Measurements from ENCODE around the gene GTF2B.
"Not testable (repeated sequence)": the region's sequence is repeated elsewhere in the genome, so short reads cannot be mapped to it uniquely, and the experiment has no call there.

GTF2B gene

GRCh38 chr1:88891318-88891950 is at the start of gene GTF2B:
GTF2B (minus strand) TSS chr1:88891567; CDS start chr1:88891499, 68 bp downstream.
- ATAC-seq, result peak; percentile 89 to 90

- ATAC-seq, result not testable (repeated sequence)
Observed at GRCh38 chr1:88938528-88938927, 47.2 kb upstream of the GTF2B start.

- no peak for ATAC-seq
Observed at GRCh38 chr1:88936760-88937342, 45.5 kb upstream of the GTF2B start.

GRCh38 chr1:88936223-88936523 is 44.8 kb upstream of the GTF2B start:
- ATAC-seq, result no peak

GRCh38 chr1:88935522-88936222 is 44.3 kb upstream of the GTF2B start:
- peak in 1 of 2 donors; percentile 30 for ATAC-seq

- ATAC-seq, result not testable (repeated sequence)
Observed at GRCh38 chr1:88930176-88930575, 38.8 kb upstream of the GTF2B start.

GRCh38 chr1:88923224-88923623 is 31.9 kb upstream of the GTF2B start:
- no peak for ATAC-seq

- ATAC-seq, result no peak
Observed at GRCh38 chr1:88922214-88922613, 30.8 kb upstream of the GTF2B start.

- ATAC-seq, result no peak
Observed at GRCh38 chr1:88920845-88921244, 29.5 kb upstream of the GTF2B start.

GRCh38 chr1:88917321-88918025 is 26.1 kb upstream of the GTF2B start:
- ATAC-seq, result no peak

GRCh38 chr1:88916883-88917282 is 25.5 kb upstream of the GTF2B start:
- ATAC-seq, result peak in 1 of 2 donors; percentile 43

GRCh38 chr1:88911800-88912199 is 20.4 kb upstream of the GTF2B start:
- ATAC-seq, result not testable (repeated sequence)

GRCh38 chr1:88911161-88911560 is 19.8 kb upstream of the GTF2B start:
- no peak for ATAC-seq

GRCh38 chr1:88910401-88910800 is 19.0 kb upstream of the GTF2B start:
- no peak for ATAC-seq

GRCh38 chr1:88900883-88901282 is 9.5 kb upstream of the GTF2B start:
- ATAC-seq, result no peak

- ATAC-seq, result no peak
Observed at GRCh38 chr1:88897070-88897730, 5.8 kb upstream of the GTF2B start.

GRCh38 chr1:88892357-88892877 is 1.1 kb upstream of the GTF2B start:
- ATAC-seq, result no peak

GRCh38 chr1:88891951-88892340 is 579 bp upstream of the GTF2B start:
- ATAC-seq, result no peak

- ATAC-seq, result peak; percentile 18 to 36
Observed at GRCh38 chr1:88890791-88891317, 513 bp downstream of the GTF2B start.

GRCh38 chr1:88890131-88890530 is 1.2 kb downstream of the GTF2B start:
- no peak for ATAC-seq

GRCh38 chr1:88888750-88889149 is 2.6 kb downstream of the GTF2B start:
- no peak for ATAC-seq

- no peak for ATAC-seq
Observed at GRCh38 chr1:88885933-88886332, 5.4 kb downstream of the GTF2B start.

GRCh38 chr1:88883156-88883555 is 8.2 kb downstream of the GTF2B start:
- ATAC-seq, result no peak
